Measurements from ENCODE around the gene NHEJ1.

- TF ChIP-seq POLR2A (IDR thresholded peaks at IDR 0.05; ENCODE audit: low read depth, low read length) (no peak), TAF1 (IDR thresholded peaks at IDR 0.05; ENCODE audit: borderline replicate concordance, low read depth, low read length) (no peak)
Measured at GRCh38 chr2:219078951-219079350, 81.7 kb downstream of the NHEJ1 start.
